Bronchial epithelial cell (primary cell): ENCODE results near the gene FAM184B. TPM values are rescaled to one million over a fixed set of nuclear protein-coding genes. Genes with fewer than 3 reads are reported as not detected.

ENCODE experiments used
- DNase-seq: peaks from one replicate; pipeline ENCODE4 v3.0.0-alpha.2; 2010; ENCODE audit warnings: low read depth
- FAIRE-seq: peaks from 2 replicates; lab custom pipeline; 2011; peaks lifted over from hg19 to GRCh38; lab: Jason Lieb, UNC
- H3K27me3 ChIP-seq: 2 replicates; pipeline ENCODE4 v1.5.1; 2011; ENCODE audit warnings: low read length; ENCODE audit not compliant: control insufficient read depth, insufficient read depth
- H3K36me3 ChIP-seq: 2 replicates; pipeline ENCODE4 v1.5.1; 2011; ENCODE audit warnings: low read length; ENCODE audit not compliant: control insufficient read depth, insufficient read depth
- H3K4me3 ChIP-seq: 2 replicates; pipeline ENCODE4 v1.5.1; 2011; ENCODE audit warnings: mild to moderate bottlenecking, low read depth, low read length, control low read depth
- total RNA-seq: library from RNA; depleted of rRNA; stranded (reverse); fragments of >200 nt; gene quantifications from 2 replicates; pipeline ENCODE4 v1.2.1, GENCODE V29; 2014
- TF ChIP-seq, protein P1 (sequence below): IDR thresholded peaks from 2 replicates; pipeline ENCODE4 v1.5.1; 2011; ENCODE audit warnings: mild to moderate bottlenecking, moderate library complexity, low read length, control low read depth, inconsistent platforms; ENCODE audit not compliant: insufficient read depth, severe bottlenecking

Gene FAM184B
- total RNA-seq, 1 donor from 2014 or later, result not detected

DNA sequence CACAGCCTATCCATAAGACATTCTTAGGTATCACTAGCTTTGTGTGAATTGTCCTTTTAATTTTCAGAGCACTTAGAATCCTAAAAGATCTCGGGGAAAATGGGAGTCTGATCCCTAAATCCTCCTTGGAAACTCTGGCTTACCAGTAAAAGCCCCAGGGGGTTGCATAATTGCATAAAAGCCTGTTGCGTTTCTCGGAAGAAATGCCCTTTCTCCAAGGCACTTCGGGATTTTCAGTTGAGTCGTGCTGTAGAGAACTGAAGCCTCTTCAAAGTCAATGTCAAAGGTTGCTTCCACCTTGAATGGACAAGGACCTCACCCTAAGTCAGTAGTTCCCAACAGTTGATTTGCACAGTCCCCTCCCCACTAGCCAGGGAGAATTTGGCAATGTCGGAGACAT is 20.8 kb downstream of the FAM184B start:
- Histone ChIP-seq H3K4me3 (no peak overlapping the region), H3K27me3 (peaks cover 2% of the 10 kb centered on the region), H3K36me3 (no peaks in the 10 kb centered on the region)
- FAIRE-seq (no peak), DNase-seq (no peak)
- TF ChIP-seq, protein P1, sequence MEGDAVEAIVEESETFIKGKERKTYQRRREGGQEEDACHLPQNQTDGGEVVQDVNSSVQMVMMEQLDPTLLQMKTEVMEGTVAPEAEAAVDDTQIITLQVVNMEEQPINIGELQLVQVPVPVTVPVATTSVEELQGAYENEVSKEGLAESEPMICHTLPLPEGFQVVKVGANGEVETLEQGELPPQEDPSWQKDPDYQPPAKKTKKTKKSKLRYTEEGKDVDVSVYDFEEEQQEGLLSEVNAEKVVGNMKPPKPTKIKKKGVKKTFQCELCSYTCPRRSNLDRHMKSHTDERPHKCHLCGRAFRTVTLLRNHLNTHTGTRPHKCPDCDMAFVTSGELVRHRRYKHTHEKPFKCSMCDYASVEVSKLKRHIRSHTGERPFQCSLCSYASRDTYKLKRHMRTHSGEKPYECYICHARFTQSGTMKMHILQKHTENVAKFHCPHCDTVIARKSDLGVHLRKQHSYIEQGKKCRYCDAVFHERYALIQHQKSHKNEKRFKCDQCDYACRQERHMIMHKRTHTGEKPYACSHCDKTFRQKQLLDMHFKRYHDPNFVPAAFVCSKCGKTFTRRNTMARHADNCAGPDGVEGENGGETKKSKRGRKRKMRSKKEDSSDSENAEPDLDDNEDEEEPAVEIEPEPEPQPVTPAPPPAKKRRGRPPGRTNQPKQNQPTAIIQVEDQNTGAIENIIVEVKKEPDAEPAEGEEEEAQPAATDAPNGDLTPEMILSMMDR, result no peak

- TF ChIP-seq, protein P1, result no peak
- DNase-seq, result no peak
- Histone ChIP-seq H3K27me3 (peaks cover 2% of the 10 kb centered on the region), H3K4me3 (no peak overlapping the region), H3K36me3 (no peaks in the 10 kb centered on the region)
- no peak for FAIRE-seq
Observed at GRCh38 chr4:17758485-17758884, 22.9 kb downstream of the FAM184B start.

- Histone ChIP-seq H3K27me3 (peaks cover 2% of the 10 kb centered on the region), H3K36me3 (no peaks in the 10 kb centered on the region), H3K4me3 (no peak overlapping the region)
- FAIRE-seq (no peak), DNase-seq (no peak)
- TF ChIP-seq, protein P1, result no peak
Observed at GRCh38 chr4:17757621-17758020, 23.8 kb downstream of the FAM184B start.

DNA sequence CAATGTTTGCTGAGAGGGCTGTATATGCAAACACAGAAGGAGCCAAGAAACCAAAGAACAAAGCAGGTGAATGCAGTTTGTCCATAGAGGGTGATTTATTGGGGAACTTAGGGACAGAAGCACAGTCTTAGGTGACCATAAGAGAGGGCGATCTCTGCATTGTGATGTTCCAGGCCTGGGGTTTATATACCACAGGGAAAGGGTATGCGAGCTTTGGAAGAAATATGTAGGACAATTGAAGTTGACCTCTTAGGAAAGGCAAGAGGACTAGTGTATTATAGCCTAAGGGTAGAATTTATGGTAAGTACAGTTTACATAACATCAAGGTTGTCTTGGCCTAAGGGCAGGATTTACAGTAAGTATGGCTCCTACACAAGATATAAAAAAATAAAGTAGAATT is 27.8 kb downstream of the FAM184B start:
- H3K27me3 ChIP-seq, result no peaks in the 10 kb centered on the region
- no peak for DNase-seq
- no peaks in the 10 kb centered on the region for H3K36me3 ChIP-seq

GRCh38 chr4:17740702-17741101 is 40.7 kb downstream of the FAM184B start:
- DNase-seq (no peak), FAIRE-seq (no peak)
- no peaks in the 10 kb centered on the region for H3K27me3 ChIP-seq
- H3K4me3 ChIP-seq, result no peak overlapping the region
- TF ChIP-seq, protein P1, result no peak
- no peaks in the 10 kb centered on the region for H3K36me3 ChIP-seq

More for the DNA sequence above, 27.8 kb downstream of the FAM184B start:
- TF ChIP-seq, protein P1, result no peak
- FAIRE-seq, result no peak
- H3K4me3 ChIP-seq, result no peak overlapping the region

GRCh38 chr4:17736484-17736883 is 44.9 kb downstream of the FAM184B start:
- H3K36me3 ChIP-seq, result no peaks in the 10 kb centered on the region
- no peak for DNase-seq
- H3K4me3 ChIP-seq, result no peak overlapping the region
- FAIRE-seq, result no peak
- TF ChIP-seq, protein P1, result no peak
- no peaks in the 10 kb centered on the region for H3K27me3 ChIP-seq
